Stimulated activated CD8-positive, alpha-beta memory T cell treated with anti-CD3 and anti-CD28 coated beads, Interleukin-12 subunit alpha, Interleukin-12 subunit beta, amount 100 ng/mL, for 1 hour (primary cell): Measurements from ENCODE around the gene TMED3.
"Not testable (repeated sequence)": the region's sequence is repeated elsewhere in the genome, so short reads cannot be mapped to it uniquely, and the experiment has no call there.

Experiments used
- DNase-seq: peaks from one replicate; pipeline ENCODE4 v3.0.0-alpha.2; 2020; ENCODE audit warnings: low read depth

TMED3 gene

GRCh38 chr15:79316864-79317263, 6.0 kb downstream of the TMED3 start:
- DNase-seq = no peak

DNA sequence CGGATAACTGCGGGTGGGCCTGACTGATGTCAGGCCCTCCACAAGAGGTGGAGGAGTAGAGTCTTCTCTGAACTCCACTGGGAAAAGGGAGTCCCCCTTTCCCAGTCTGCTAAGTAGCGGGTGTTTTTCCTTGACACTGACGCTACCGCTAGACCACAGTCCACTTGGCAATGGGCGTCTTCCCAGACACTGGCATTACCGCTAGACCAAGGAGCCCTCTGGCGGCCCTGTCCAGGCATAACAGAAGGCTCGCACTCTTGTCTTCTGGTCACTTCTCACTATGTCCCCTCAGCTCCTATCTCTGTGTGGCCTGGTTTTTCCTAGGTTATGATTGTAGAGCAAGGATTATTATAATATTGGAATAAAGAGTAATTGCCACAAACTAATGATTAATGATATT, 9.1 kb downstream of the TMED3 start:
- DNase-seq = not testable (repeated sequence)

GRCh38 chr15:79321876-79322275, 11.0 kb downstream of the TMED3 start:
- no peak for DNase-seq

DNA sequence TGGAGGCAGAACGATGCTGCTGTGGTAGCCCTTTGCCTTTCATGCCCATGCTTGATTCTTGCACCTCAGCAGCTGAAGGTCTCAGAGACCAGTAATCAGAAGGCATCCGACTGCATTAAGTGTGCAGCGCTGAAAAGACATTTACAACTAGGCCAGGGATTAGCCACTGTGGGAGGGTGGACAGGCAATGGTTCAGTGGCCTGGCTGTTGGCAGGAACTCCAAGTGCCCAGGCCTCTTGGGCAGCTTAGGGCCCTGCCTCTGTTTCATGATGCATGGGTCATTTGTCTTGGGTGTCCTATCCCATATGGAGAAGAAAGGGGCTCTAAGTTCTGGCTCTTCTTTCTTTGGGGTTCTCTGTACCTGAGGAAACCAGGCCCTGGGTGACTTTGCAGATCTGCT, 11.4 kb downstream of the TMED3 start:
- DNase-seq = no peak

GRCh38 chr15:79322945-79323344, 12.0 kb downstream of the TMED3 start:
- no peak for DNase-seq

- no peak for DNase-seq
Measured at GRCh38 chr15:79329171-79329611, 18.3 kb downstream of the TMED3 start.

GRCh38 chr15:79332824-79333510, 22.1 kb downstream of the TMED3 start:
- DNase-seq = no peak

DNA sequence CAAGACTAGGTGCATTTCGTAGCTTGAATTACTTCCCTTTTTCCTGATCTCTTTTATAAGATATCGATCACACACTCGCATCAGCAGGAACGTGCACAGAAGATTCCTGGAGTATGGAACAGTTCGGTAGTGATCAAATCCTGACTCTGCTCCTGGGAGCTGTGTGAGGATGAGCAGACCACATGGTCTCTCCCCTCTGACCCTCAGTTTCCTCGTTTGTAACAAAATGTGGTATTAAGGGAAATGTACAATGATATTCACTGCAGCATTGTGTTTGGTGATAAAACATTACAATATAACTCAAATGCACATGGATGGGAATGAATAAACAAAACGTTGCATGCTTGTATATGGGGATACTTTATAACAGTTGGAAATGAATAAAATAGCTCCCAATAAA, 26.7 kb downstream of the TMED3 start:
- DNase-seq = no peak

GRCh38 chr15:79339588-79340314, 28.8 kb downstream of the TMED3 start:
- DNase-seq = no peak

GRCh38 chr15:79340315-79340602, 29.3 kb downstream of the TMED3 start:
- no peak for DNase-seq

- DNase-seq = no peak
Measured at GRCh38 chr15:79341396-79341795, 30.5 kb downstream of the TMED3 start.

GRCh38 chr15:79349525-79349924, 38.6 kb downstream of the TMED3 start:
- no peak for DNase-seq

DNA sequence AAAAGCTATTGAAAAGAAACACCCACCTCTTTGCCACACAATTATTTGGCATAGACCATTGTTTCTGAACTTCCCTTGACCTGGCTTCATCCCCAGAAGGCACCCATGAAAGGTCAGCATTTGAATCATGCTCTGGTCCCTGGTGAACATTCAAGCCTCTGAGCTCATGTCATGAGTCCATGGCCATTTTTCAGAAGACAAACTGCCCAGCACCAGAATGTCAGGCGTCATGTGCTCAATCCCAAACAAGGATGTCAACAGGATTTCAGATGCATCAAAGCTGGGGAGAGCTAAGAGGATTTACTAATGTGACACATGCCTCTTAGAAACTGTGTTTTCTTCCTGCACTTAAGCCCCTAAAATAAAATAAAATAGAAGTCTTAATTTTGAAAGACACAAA, 41.3 kb downstream of the TMED3 start:
- DNase-seq = no peak

- no peak for DNase-seq
Measured at GRCh38 chr15:79357566-79357965, 46.7 kb downstream of the TMED3 start.

GRCh38 chr15:79358069-79358468, 47.2 kb downstream of the TMED3 start:
- DNase-seq = no peak

GRCh38 chr15:79364571-79365240, 53.8 kb downstream of the TMED3 start:
- no peak for DNase-seq

GRCh38 chr15:79365765-79366164, 54.9 kb downstream of the TMED3 start:
- DNase-seq = no peak

GRCh38 chr15:79366691-79367090, 55.8 kb downstream of the TMED3 start:
- no peak for DNase-seq

DNA sequence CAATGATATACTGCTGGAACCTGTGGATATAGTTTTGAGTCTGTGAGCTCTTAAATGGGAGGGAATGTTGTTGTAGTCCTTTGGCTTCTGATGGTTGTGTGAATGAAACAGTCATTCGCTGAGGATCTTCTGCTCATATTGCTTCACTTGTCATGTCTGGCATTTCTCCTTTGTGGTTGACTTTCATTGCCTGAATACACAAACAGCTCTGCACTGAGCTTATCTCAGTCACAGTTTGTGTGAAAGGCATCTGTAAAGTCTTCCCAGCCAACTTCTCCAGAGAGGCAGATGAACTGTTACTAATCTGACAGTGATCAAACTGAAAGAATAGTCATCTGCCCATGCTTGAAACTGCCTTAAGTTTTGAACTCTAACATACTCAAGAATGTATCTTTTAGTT, 59.8 kb downstream of the TMED3 start:
- no peak for DNase-seq

DNA sequence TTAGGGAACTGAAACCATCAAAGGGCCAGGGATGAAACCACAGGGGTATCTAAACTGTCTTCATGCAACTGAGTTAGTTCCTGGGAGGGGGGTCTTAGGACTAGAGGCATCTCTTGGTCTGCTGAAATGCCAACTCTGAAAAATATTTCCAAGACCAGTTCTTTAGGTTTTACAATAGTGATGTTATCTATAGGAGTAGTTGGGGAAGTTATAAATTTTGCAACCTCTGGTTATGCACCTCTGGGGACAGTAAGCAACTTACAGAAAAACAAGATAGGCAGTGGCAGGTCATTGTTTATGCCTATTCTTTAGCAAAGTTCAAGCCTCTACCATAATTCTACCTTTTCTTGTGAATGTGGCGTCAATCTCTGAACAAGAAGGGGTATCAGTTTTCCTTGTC, 60.7 kb downstream of the TMED3 start:
- DNase-seq = no peak

DNA sequence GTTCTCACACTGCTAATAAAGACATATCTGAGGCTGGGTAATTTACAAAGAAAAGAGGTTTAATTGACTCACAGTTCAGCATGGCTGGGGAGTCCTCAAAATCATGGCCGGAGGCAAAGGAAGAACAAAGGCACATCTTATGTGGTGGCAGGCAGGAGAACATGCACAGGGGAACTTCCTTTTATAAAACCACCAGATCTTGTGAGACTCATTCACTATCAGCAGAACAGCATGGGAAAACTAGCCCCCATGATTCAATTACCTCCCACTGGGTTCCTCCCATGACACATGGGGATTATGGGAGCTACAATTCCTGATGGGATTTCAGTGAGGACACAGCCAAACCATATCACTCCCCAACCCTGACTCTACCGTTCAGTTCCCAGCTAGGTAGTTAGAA, 61.5 kb downstream of the TMED3 start:
- DNase-seq = no peak
